T-helper 2 cell treated with Interferon-gamma antibody and Interleukin-4, amounts not matched to agents 5 μg/mL and 100 μg/mL, for 36 hours (primary cell): ENCODE data around the gene GNA12.

ENCODE experiments used
- DNase-seq: peaks from one replicate; pipeline ENCODE4 v3.0.0; 2021; ENCODE audit warnings: low spot score
- H3K27ac Mint-ChIP-seq: one replicate; pipeline ENCODE4 v1.8.0; 2021; ENCODE audit warnings: mild to moderate bottlenecking, mixed read lengths
- H3K27me3 Mint-ChIP-seq: one replicate; pipeline ENCODE4 v1.8.0; 2021; ENCODE audit warnings: low read depth, mixed read lengths
- H3K36me3 Mint-ChIP-seq: one replicate; pipeline ENCODE4 v1.8.0; 2021; ENCODE audit warnings: low read depth, mixed read lengths
- H3K4me1 Mint-ChIP-seq: one replicate; pipeline ENCODE4 v1.8.0; 2021; ENCODE audit warnings: low read depth, mixed read lengths
- H3K4me3 Mint-ChIP-seq: one replicate; pipeline ENCODE4 v1.8.0; 2022; ENCODE audit warnings: mild to moderate bottlenecking, moderate library complexity, mixed read lengths
- H3K9me3 Mint-ChIP-seq: one replicate; pipeline ENCODE4 v1.8.0; 2021; ENCODE audit warnings: mixed read lengths

Gene GNA12

GRCh38 chr7:2812831-2813230, 31.3 kb downstream of the GNA12 start:
- H3K9me3 Mint-ChIP-seq: no peaks in the 10 kb centered on the region
- no peaks in the 10 kb centered on the region for H3K27me3 Mint-ChIP-seq
- H3K4me3 Mint-ChIP-seq: no peak overlapping the region
- no peak for DNase-seq
- H3K4me1 Mint-ChIP-seq: peaks cover 2% of the 10 kb centered on the region
- H3K27ac Mint-ChIP-seq: no peak overlapping the region
- no peaks in the 10 kb centered on the region for H3K36me3 Mint-ChIP-seq

GRCh38 chr7:2812114-2812487, 32.0 kb downstream of the GNA12 start:
- Mint-ChIP-seq H3K4me1 (peaks cover 2% of the 10 kb centered on the region), H3K9me3 (no peaks in the 10 kb centered on the region), H3K4me3 (no peak overlapping the region), H3K36me3 (no peaks in the 10 kb centered on the region), H3K27ac (no peak overlapping the region), H3K27me3 (no peaks in the 10 kb centered on the region)
- DNase-seq: no peak

GRCh38 chr7:2811476-2812113, 32.5 kb downstream of the GNA12 start:
- Mint-ChIP-seq H3K27ac (no peak overlapping the region), H3K4me1 (peaks cover 2% of the 10 kb centered on the region), H3K9me3 (no peaks in the 10 kb centered on the region), H3K36me3 (no peaks in the 10 kb centered on the region), H3K27me3 (no peaks in the 10 kb centered on the region), H3K4me3 (no peak overlapping the region)
- no peak for DNase-seq

- no peak overlapping the region for H3K27ac Mint-ChIP-seq
- no peak overlapping the region for H3K4me3 Mint-ChIP-seq
- no peak for DNase-seq
- no peaks in the 10 kb centered on the region for H3K36me3 Mint-ChIP-seq
- H3K9me3 Mint-ChIP-seq: no peaks in the 10 kb centered on the region
- peaks cover 2% of the 10 kb centered on the region for H3K4me1 Mint-ChIP-seq
- no peaks in the 10 kb centered on the region for H3K27me3 Mint-ChIP-seq
Measured at GRCh38 chr7:2810682-2811415, 33.3 kb downstream of the GNA12 start.

GRCh38 chr7:2809903-2810625, 34.0 kb downstream of the GNA12 start:
- H3K36me3 Mint-ChIP-seq: no peaks in the 10 kb centered on the region
- no peaks in the 10 kb centered on the region for H3K9me3 Mint-ChIP-seq
- H3K27ac Mint-ChIP-seq: no peak overlapping the region
- H3K4me1 Mint-ChIP-seq: peaks cover 2% of the 10 kb centered on the region
- no peak overlapping the region for H3K4me3 Mint-ChIP-seq
- no peaks in the 10 kb centered on the region for H3K27me3 Mint-ChIP-seq
- no peak for DNase-seq

GRCh38 chr7:2808891-2809665, 35.0 kb downstream of the GNA12 start:
- H3K27ac Mint-ChIP-seq: no peak overlapping the region
- no peaks in the 10 kb centered on the region for H3K36me3 Mint-ChIP-seq
- no peak for DNase-seq
- peaks cover 2% of the 10 kb centered on the region for H3K4me1 Mint-ChIP-seq
- no peaks in the 10 kb centered on the region for H3K9me3 Mint-ChIP-seq
- no peaks in the 10 kb centered on the region for H3K27me3 Mint-ChIP-seq
- no peak overlapping the region for H3K4me3 Mint-ChIP-seq

GRCh38 chr7:2807845-2808772, 36.0 kb downstream of the GNA12 start:
- H3K27ac Mint-ChIP-seq: peak overlapping the region; percentile 27
- H3K27me3 Mint-ChIP-seq: no peaks in the 10 kb centered on the region
- no peaks in the 10 kb centered on the region for H3K4me1 Mint-ChIP-seq
- H3K4me3 Mint-ChIP-seq: no peak overlapping the region
- no peaks in the 10 kb centered on the region for H3K36me3 Mint-ChIP-seq
- no peaks in the 10 kb centered on the region for H3K9me3 Mint-ChIP-seq
- DNase-seq: no peak

GRCh38 chr7:2807460-2807844, 36.7 kb downstream of the GNA12 start:
- DNase-seq: no peak
- Mint-ChIP-seq H3K9me3 (no peaks in the 10 kb centered on the region), H3K4me3 (no peak overlapping the region), H3K27ac (no peak overlapping the region), H3K4me1 (peaks cover 2% of the 10 kb centered on the region), H3K36me3 (no peaks in the 10 kb centered on the region), H3K27me3 (no peaks in the 10 kb centered on the region)

GRCh38 chr7:2806571-2806970, 37.5 kb downstream of the GNA12 start:
- no peak overlapping the region for H3K4me3 Mint-ChIP-seq
- DNase-seq: no peak
- H3K4me1 Mint-ChIP-seq: peaks cover 7% of the 10 kb centered on the region
- H3K36me3 Mint-ChIP-seq: no peaks in the 10 kb centered on the region
- H3K9me3 Mint-ChIP-seq: no peaks in the 10 kb centered on the region
- H3K27me3 Mint-ChIP-seq: no peaks in the 10 kb centered on the region
- H3K27ac Mint-ChIP-seq: no peak overlapping the region

GRCh38 chr7:2805213-2805944, 38.7 kb downstream of the GNA12 start:
- H3K9me3 Mint-ChIP-seq: no peaks in the 10 kb centered on the region
- no peak for DNase-seq
- no peak overlapping the region for H3K4me3 Mint-ChIP-seq
- no peaks in the 10 kb centered on the region for H3K27me3 Mint-ChIP-seq
- H3K27ac Mint-ChIP-seq: no peak overlapping the region
- no peaks in the 10 kb centered on the region for H3K36me3 Mint-ChIP-seq
- peaks cover 16% of the 10 kb centered on the region for H3K4me1 Mint-ChIP-seq

GRCh38 chr7:2804227-2804763, 39.8 kb downstream of the GNA12 start:
- no peak overlapping the region for H3K4me3 Mint-ChIP-seq
- H3K27me3 Mint-ChIP-seq: no peaks in the 10 kb centered on the region
- peaks cover 21% of the 10 kb centered on the region for H3K4me1 Mint-ChIP-seq
- H3K9me3 Mint-ChIP-seq: no peaks in the 10 kb centered on the region
- no peak for DNase-seq
- H3K27ac Mint-ChIP-seq: no peak overlapping the region
- no peaks in the 10 kb centered on the region for H3K36me3 Mint-ChIP-seq

GRCh38 chr7:2803755-2804154, 40.4 kb downstream of the GNA12 start:
- H3K4me3 Mint-ChIP-seq: no peak overlapping the region
- peaks cover 21% of the 10 kb centered on the region for H3K4me1 Mint-ChIP-seq

More at GRCh38 chr7:2803755-2804154, 40.4 kb downstream of the GNA12 start:
- Mint-ChIP-seq H3K27me3 (no peaks in the 10 kb centered on the region), H3K27ac (no peak overlapping the region), H3K9me3 (no peaks in the 10 kb centered on the region), H3K36me3 (no peaks in the 10 kb centered on the region)
- DNase-seq: no peak
